Measurements from ENCODE around the gene LPO. TPM values are rescaled to one million over a fixed set of nuclear protein-coding genes. Genes with fewer than 3 reads are reported as not detected.

LPO gene
- total RNA-seq, 4 donors from 2014 or later, result 0.06 to 0.59 TPM; not detected in 2

DNA sequence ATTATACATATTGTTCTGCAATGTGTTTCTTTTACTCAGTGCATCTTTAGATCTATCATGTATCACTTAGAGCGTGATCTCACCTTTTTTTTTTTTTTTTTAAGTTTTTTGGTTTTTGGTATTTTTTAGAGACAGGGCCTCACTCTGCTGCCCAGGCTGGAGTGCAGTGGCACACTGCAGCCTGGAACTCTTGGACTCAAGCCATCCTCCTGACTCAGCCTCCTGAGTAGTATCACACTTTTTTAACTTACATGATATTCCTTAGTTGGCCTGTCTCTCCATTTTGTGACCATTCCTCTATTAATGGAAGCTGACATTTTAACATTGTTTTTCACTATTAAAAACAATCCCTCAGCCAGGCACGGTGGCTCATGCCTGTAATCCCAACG lies 47.0 kb downstream of the LPO start:
- WGBS, 2 donors, result 90 to 93% methylated on average over 3 of the region's 3 CpGs
- H3K4me3 ChIP-seq (ENCODE audit: low read depth, poor library complexity, severe bottlenecking), result no peak overlapping the region
- intact Hi-C loops (cut with DNase I; ENCODE audit: low total_unique reads), result no loop called here
- TF ChIP-seq, protein P1, sequence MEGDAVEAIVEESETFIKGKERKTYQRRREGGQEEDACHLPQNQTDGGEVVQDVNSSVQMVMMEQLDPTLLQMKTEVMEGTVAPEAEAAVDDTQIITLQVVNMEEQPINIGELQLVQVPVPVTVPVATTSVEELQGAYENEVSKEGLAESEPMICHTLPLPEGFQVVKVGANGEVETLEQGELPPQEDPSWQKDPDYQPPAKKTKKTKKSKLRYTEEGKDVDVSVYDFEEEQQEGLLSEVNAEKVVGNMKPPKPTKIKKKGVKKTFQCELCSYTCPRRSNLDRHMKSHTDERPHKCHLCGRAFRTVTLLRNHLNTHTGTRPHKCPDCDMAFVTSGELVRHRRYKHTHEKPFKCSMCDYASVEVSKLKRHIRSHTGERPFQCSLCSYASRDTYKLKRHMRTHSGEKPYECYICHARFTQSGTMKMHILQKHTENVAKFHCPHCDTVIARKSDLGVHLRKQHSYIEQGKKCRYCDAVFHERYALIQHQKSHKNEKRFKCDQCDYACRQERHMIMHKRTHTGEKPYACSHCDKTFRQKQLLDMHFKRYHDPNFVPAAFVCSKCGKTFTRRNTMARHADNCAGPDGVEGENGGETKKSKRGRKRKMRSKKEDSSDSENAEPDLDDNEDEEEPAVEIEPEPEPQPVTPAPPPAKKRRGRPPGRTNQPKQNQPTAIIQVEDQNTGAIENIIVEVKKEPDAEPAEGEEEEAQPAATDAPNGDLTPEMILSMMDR (IDR thresholded peaks at IDR 0.05), result no peak
- no peak for TF ChIP-seq POLR2A (IDR thresholded peaks at IDR 0.05)
- no peak for DNase-seq (ENCODE audit: low spot score in 2 of 2)

DNA sequence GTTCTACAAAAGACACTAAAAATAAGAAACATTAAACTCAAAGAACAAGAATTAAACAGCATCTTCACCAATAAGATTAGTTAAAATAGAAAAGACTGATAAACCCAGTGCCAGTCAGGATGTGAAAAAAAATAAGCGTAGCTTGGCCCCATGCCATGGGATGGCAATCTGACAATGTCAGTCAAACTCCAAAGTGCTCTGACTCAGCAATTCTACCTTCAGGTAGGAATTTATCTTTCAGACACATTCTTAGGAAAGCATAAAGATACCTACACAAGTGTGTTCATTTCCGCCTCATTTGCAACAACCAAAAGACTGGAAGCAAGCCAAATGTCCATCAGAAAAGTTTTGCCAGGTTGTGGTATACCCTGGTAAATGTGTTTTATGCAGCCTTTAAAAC lies 51.5 kb downstream of the LPO start:
- no peak overlapping the region for H3K4me3 ChIP-seq (ENCODE audit: low read depth, poor library complexity, severe bottlenecking)
- intact Hi-C loops (cut with DNase I; ENCODE audit: low total_unique reads), result no loop called here
- WGBS, 2 donors, result 37 to 44% methylated on average over 2 of the region's 2 CpGs
- TF ChIP-seq, protein P1 (IDR thresholded peaks at IDR 0.05), result no peak
- TF ChIP-seq POLR2A (IDR thresholded peaks at IDR 0.05), result no peak
- peak in 1 of 2 donors; percentile 73 for DNase-seq (ENCODE audit: low spot score in 2 of 2)

DNA sequence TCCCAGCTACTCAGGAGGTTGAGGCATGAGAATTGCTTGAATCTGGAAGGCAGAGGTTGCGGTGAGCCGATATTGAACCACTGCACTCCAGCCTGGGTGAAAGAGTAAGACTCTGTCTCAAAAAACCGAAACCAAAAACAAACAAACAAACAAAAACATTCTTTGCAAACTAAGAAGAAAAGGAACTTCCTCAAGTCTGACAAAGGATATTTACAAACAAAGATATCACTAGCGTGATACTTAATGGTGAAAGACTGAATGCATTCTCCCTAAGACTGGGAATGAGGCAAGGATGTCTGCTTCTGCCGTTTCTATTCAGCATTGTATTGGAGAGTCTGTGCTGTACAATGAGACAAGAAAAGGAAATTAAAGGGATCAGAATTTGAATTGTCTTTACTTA lies 52.9 kb downstream of the LPO start:
- TF ChIP-seq, protein P1 (IDR thresholded peaks at IDR 0.05), result no peak
- no peak for TF ChIP-seq POLR2A (IDR thresholded peaks at IDR 0.05)
- no peak overlapping the region for H3K4me3 ChIP-seq (ENCODE audit: low read depth, poor library complexity, severe bottlenecking)
- intact Hi-C loops (cut with DNase I; ENCODE audit: low total_unique reads), result no loop called here
- no peak for DNase-seq (ENCODE audit: low spot score in 2 of 2)
- 84 to 85% methylated on average over 5 of the region's 5 CpGs for WGBS, 2 donors

DNA sequence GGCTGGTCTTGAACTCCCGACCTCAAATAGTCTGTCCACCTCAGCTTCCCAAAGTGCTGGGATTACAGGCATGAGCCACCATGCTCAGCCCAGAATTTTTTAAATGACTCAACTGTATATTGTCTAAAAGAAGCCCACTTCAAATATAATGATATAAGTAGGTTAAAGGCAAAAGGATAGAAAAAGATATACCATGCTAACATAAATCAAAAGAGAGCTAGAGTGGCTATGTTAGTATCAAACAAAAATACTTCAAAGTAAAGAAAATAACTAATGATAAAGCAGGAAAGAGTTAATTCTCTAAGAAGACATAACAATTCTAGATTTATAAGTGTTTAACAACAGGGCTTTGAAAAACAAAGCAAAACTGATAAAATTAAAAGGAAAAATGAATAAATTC lies 55.6 kb downstream of the LPO start:
- intact Hi-C loops (cut with DNase I; ENCODE audit: low total_unique reads), result no loop called here
- WGBS, 2 donors, result 78 to 95% methylated on average over 1 of the region's 1 CpG

DNA sequence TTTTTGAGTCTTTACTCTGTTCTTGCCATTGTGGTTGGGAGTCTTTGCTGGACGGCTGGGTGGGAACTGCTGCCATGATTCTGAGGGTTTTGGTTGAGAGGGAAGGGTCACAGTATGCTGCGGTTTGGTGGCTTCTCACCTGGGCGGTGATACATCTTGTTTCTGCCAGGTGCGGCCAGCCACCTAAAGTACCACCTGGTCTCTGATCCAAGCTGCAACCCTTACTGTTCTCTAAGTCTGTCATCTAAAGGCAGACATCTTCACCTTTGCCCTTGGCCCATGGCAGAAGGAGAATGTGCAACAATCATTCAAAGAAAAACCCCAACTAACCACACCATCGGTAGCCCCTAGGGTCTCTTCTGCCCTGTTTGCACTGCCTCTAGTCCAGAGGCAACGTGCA lies 62.0 kb downstream of the LPO start:
- peak in 1 of 2 donors; percentile 48 for DNase-seq (ENCODE audit: low spot score in 2 of 2)
- intact Hi-C loops (cut with DNase I; ENCODE audit: low total_unique reads), result no loop called here
- no peak overlapping the region for H3K4me3 ChIP-seq (ENCODE audit: low read depth, poor library complexity, severe bottlenecking)
- 91% methylated on average over 6 of the region's 6 CpGs for WGBS, 2 donors
- TF ChIP-seq POLR2A (IDR thresholded peaks at IDR 0.05), result no peak
- TF ChIP-seq, protein P1 (IDR thresholded peaks at IDR 0.05), result no peak

More for the DNA sequence above, 55.6 kb downstream of the LPO start:
- H3K4me3 ChIP-seq (ENCODE audit: low read depth, poor library complexity, severe bottlenecking), result no peak overlapping the region
- TF ChIP-seq, protein P1 (IDR thresholded peaks at IDR 0.05), result no peak
- no peak for TF ChIP-seq POLR2A (IDR thresholded peaks at IDR 0.05)
- no peak for DNase-seq (ENCODE audit: low spot score in 2 of 2)

DNA sequence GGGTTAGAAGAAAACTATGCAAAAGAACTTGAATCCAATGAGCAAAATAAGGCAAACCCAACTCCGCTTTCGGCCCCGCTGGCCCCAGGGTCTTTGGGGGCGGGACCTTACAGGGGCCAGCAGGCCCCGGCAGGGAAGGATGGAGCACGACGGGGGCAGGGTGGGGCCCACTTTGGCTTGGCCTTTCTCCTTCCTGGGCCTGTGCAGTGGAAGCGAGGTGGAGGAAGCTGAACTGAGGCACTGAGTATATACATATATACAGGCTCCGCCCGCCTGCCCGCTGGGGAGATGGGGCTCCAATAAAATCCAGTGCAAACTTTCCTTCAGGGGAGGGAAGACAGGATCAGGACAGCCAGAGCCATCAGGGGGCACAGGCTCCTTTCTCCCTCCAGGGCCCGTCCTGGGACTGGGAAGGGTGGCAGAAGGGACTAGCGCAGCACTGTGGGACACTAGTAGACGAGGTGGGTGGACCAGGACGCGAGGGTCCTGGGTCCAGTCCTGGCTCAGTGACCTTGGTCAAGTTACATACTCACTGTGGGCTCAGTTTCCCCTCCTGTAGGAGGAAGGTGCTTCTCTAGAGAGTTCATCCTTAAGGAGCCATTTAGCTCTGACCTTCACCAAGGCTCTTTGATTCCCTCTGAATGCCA lies 63.2 kb downstream of the LPO start:
- TF ChIP-seq POLR2A (IDR thresholded peaks at IDR 0.05), result no peak
- TF ChIP-seq, protein P1 (IDR thresholded peaks at IDR 0.05), result no peak
- H3K4me3 ChIP-seq (ENCODE audit: low read depth, poor library complexity, severe bottlenecking), result no peak overlapping the region
- WGBS, 2 donors, result 76 to 85% methylated on average over 16 of the region's 16 CpGs
- intact Hi-C loops (cut with DNase I; ENCODE audit: low total_unique reads), result no loop called here
- DNase-seq (ENCODE audit: low spot score in 2 of 2), result peak in 1 of 2 donors; percentile 79

Data from lower leg skin (tissue), 4 donors.